ENCODE data around the gene STK32A. TPM values are rescaled to one million over a fixed set of nuclear protein-coding genes. Genes with fewer than 3 reads are reported as not detected.

Gene STK32A
- total and polyA plus RNA-seq, 9 of the 15 experiments (the other 6 are each of a cell fraction or from before 2014, with no cell fraction given), result not detected

DNA sequence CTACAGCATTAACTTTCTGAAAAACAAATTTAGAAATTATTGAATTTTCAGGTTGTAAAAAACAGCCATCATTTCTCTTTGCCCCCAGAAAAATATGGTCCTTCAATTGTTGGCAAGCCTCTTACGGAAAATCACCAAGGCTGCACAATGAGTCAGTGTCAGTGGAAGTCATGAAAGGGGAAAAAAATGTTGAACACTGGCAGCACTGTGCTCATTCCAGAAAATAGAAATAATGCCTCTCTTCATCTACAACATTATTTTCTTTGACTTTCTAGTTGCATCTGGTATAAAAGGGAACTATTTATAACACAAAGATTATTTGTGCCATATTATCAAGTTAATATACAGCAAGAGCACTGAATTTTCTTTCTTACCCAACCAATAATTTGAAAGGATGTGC, 26.7 kb upstream of the STK32A start:
- no peak overlapping the region for H3K4me3 ChIP-seq
- no TSS peak for BruUV-seq (replicated peaks)
- 0% methylated on average over 1 of the region's 1 CpG for WGBS (ENCODE audit: insufficient coverage, low coverage, missing lambda C conversion rate)
- no peak overlapping the region for H3K27ac ChIP-seq (ENCODE audit: extremely low read depth, low read depth, low read length)
- no peaks in the 10 kb centered on the region for H3K9me1 ChIP-seq (ENCODE audit: control insufficient read depth, insufficient read depth, low read length)
- in situ Hi-C loops (cut with MboI), result no loop called here
- no peak for ATAC-seq
- DNase-seq (ENCODE audit: extremely low read depth in 1 of 4, low spot score in 3 of 4), result no peak
- H3K4me2 ChIP-seq (ENCODE audit: insufficient read depth, low read length), result no peak overlapping the region
- no peak overlapping the region for H2AFZ ChIP-seq (ENCODE audit: low read depth, low read length)
- no peak overlapping the region for H3K9ac ChIP-seq (ENCODE audit: insufficient read depth in 1 of 2, low read depth in 2 of 2, low read length in 2 of 2)
- no peaks in the 10 kb centered on the region for H3K9me3 ChIP-seq (replicated peaks; ENCODE audit: control insufficient read depth, insufficient read depth, low read depth, low read length)
- TF ChIP-seq ZNF311 (CRISPR knock-in tag; IDR thresholded peaks at IDR 0.05), result no peak
- TF ChIP-seq FIP1L1 (IDR thresholded peaks at IDR 0.05; ENCODE audit: low read depth, low read length, poor library complexity, severe bottlenecking), result no peak
- no peak for TF ChIP-seq POLR2G (IDR thresholded peaks at IDR 0.05; ENCODE audit: low read depth, low read length)
- TF ChIP-seq ZNF263 (CRISPR knock-in tag; IDR thresholded peaks at IDR 0.05; ENCODE audit: borderline replicate concordance), result no peak
- no peak for TF ChIP-seq CCAR2 (IDR thresholded peaks at IDR 0.05; ENCODE audit: low read depth, low read length)
- no peaks in the 10 kb centered on the region for H3K27me3 ChIP-seq (ENCODE audit: control insufficient read depth in 2 of 2, insufficient read depth in 2 of 2, low read length in 2 of 2)
- no peaks in the 10 kb centered on the region for H3K79me2 ChIP-seq (ENCODE audit: control insufficient read depth, insufficient read depth, low read length)
- no peaks in the 10 kb centered on the region for H4K20me1 ChIP-seq (replicated peaks; ENCODE audit: control insufficient read depth, insufficient read depth, low read length)
- no peaks in the 10 kb centered on the region for H3K4me1 ChIP-seq (replicated peaks in 1 of 2; ENCODE audit: control insufficient read depth in 2 of 2, insufficient read depth in 2 of 2, low read length in 2 of 2)
- intact Hi-C loops (cut with micrococcal nuclease), result no loop called here
- POLR2A ChIA-PET, result no interaction called here
- CTCF ChIA-PET (ENCODE audit: low intra/inter-chr PET ratio), result no interaction called here
- no peak for FAIRE-seq
- H3K36me3 ChIP-seq (ENCODE audit: control insufficient read depth, insufficient read depth, low read length), result no peaks in the 10 kb centered on the region

GRCh38 chr5:147216552-147217154, 18.2 kb upstream of the STK32A start:
- no peak for FAIRE-seq
- Histone ChIP-seq H3K9me3 (replicated peaks; ENCODE audit: control insufficient read depth, insufficient read depth, low read depth, low read length) (no peaks in the 10 kb centered on the region), H3K4me1 (replicated peaks in 1 of 2; ENCODE audit: control insufficient read depth in 2 of 2, insufficient read depth in 2 of 2, low read length in 2 of 2) (no peaks in the 10 kb centered on the region), H3K9ac (ENCODE audit: insufficient read depth in 1 of 2, low read depth in 2 of 2, low read length in 2 of 2) (no peak overlapping the region), H4K20me1 (replicated peaks; ENCODE audit: control insufficient read depth, insufficient read depth, low read length) (no peaks in the 10 kb centered on the region), H3K79me2 (ENCODE audit: control insufficient read depth, insufficient read depth, low read length) (no peaks in the 10 kb centered on the region), H3K9me1 (ENCODE audit: control insufficient read depth, insufficient read depth, low read length) (no peaks in the 10 kb centered on the region), H3K4me3 (no peak overlapping the region), H3K27ac (ENCODE audit: extremely low read depth, low read depth, low read length) (no peak overlapping the region), H3K27me3 (ENCODE audit: control insufficient read depth in 2 of 2, insufficient read depth in 2 of 2, low read length in 2 of 2) (no peaks in the 10 kb centered on the region), H2AFZ (ENCODE audit: low read depth, low read length) (no peak overlapping the region), H3K36me3 (ENCODE audit: control insufficient read depth, insufficient read depth, low read length) (no peaks in the 10 kb centered on the region), H3K4me2 (ENCODE audit: insufficient read depth, low read length) (no peak overlapping the region)
- ATAC-seq, result no peak
- POLR2A ChIA-PET, result no interaction called here
- CTCF ChIA-PET (ENCODE audit: low intra/inter-chr PET ratio), result no interaction called here
- no peak for DNase-seq (ENCODE audit: extremely low read depth in 1 of 4, low spot score in 3 of 4)
- no TSS peak for BruUV-seq (replicated peaks)
- 2% methylated on average over 9 of the region's 9 CpGs for WGBS (ENCODE audit: insufficient coverage, low coverage, missing lambda C conversion rate)
- intact Hi-C loops (cut with micrococcal nuclease) (no loop called here), in situ Hi-C loops (cut with MboI) (no loop called here)
- TF ChIP-seq HDAC3 (IDR thresholded peaks at IDR 0.05; ENCODE audit: borderline replicate concordance, partially characterized antibody) (no peak), MEF2D (tag; conservative IDR thresholded peaks at IDR 0.05; ENCODE audit: low read depth) (no peak), NFIC (IDR thresholded peaks at IDR 0.05) (no peak), SRSF7 (optimal IDR thresholded peaks at IDR 0.05; ENCODE audit: low read depth, low read length) (no peak), GATAD2A (IDR thresholded peaks at IDR 0.05) (no peak), CREB5 (CRISPR knock-in tag; IDR thresholded peaks at IDR 0.05) (no peak), SMAD4 (CRISPR knock-in tag; conservative IDR thresholded peaks at IDR 0.05) (no peak), YBX1 (IDR thresholded peaks at IDR 0.05) (no peak), ZNF121 (CRISPR knock-in tag; conservative IDR thresholded peaks at IDR 0.05) (no peak), DACH1 (IDR thresholded peaks at IDR 0.05; ENCODE audit: partially characterized antibody) (no peak), HMG20B (CRISPR knock-in tag; IDR thresholded peaks at IDR 0.05) (no peak), SREBF2 (CRISPR knock-in tag; IDR thresholded peaks at IDR 0.05) (no peak), BRD9 (IDR thresholded peaks at IDR 0.05; ENCODE audit: low read depth, partially characterized antibody) (no peak)
